HEK293 (cell line): ENCODE results near the gene ALKBH3.

Source experiments
- CTCF ChIA-PET: fragments of 350-600 bp; formaldehyde crosslinking; extraction: SDS; loops from one replicate; lab custom pipeline; 2021; ENCODE audit warnings: antibody characterized with exemption; lab: Yijun Ruan, JAX
- POLR2A ChIA-PET: fragments of 300-600 bp; formaldehyde crosslinking; extraction: SDS; loops from one replicate; lab custom pipeline; 2020; ENCODE audit warnings: antibody characterized with exemption, inconsistent platforms; lab: Yijun Ruan, JAX
- H3K27ac ChIP-seq: fragments of 200-500 bp; sonication (Bioruptor generic); 2 replicates; pipeline ENCODE4 v1.5.1; 2014; ENCODE audit warnings: low read depth, low read length, control low read depth, inconsistent platforms; ENCODE audit errors: extremely low read depth
- H3K36me3 ChIP-seq, 2 experiments: fragments of 200-500 bp in 1 of 2; sonication (Bioruptor generic) in 1 of 2; 1 replicate in 1 of 2; 2 replicates in 1 of 2; pipeline ENCODE4 v1.5.1; 2014 to 2017; ENCODE audit warnings: inconsistent platforms in 2 of 2, low read length in 2 of 2; ENCODE audit not compliant: control insufficient read depth in 2 of 2, insufficient read depth in 1 of 2
- H3K4me1 ChIP-seq: fragments of 200-500 bp; sonication (Bioruptor generic); 2 replicates; pipeline ENCODE4 v1.5.1; 2014; ENCODE audit warnings: mild to moderate bottlenecking, low read length, inconsistent platforms; ENCODE audit not compliant: control insufficient read depth, insufficient read depth
- H3K4me3 ChIP-seq: 2 replicates; pipeline ENCODE4 v1.5.1; 2011; ENCODE audit warnings: low read depth, mild to moderate bottlenecking, control low read depth, low read length, moderate library complexity
- H3K9me3 ChIP-seq: fragments of 200-500 bp; sonication (Bioruptor generic); 2 replicates; pipeline ENCODE4 v1.5.1; 2014; ENCODE audit warnings: low read depth, low read length, inconsistent platforms; ENCODE audit not compliant: control insufficient read depth, insufficient read depth
- MEIS1 ChIP-seq: sonication (generic); formaldehyde crosslinking; IDR thresholded peaks from 2 replicates; pipeline ENCODE4 v1.8.1; 2022; ENCODE audit warnings: missing genetic modification reagents, mild to moderate bottlenecking, borderline replicate concordance
- MZF1 ChIP-seq: fragments of 450-650 bp; formaldehyde crosslinking; IDR thresholded peaks from 2 replicates; pipeline ENCODE4 v1.5.1; 2017; ENCODE audit warnings: missing biosample characterization, missing genetic modification characterization, borderline replicate concordance
- RBAK ChIP-seq: fragments of 450-650 bp; formaldehyde crosslinking; IDR thresholded peaks from 2 replicates; pipeline ENCODE4 v1.5.1; 2016; ENCODE audit warnings: missing biosample characterization, missing genetic modification characterization
- YY1 ChIP-seq: fragments of 450-650 bp; formaldehyde crosslinking; IDR thresholded peaks from 2 replicates; pipeline ENCODE4 v1.5.1; 2018; ENCODE audit warnings: missing biosample characterization, missing genetic modification characterization
- ZNF146 ChIP-seq: fragments of 450-650 bp; formaldehyde crosslinking; IDR thresholded peaks from 2 replicates; pipeline ENCODE4 v1.5.1; 2016; ENCODE audit warnings: missing biosample characterization, missing genetic modification characterization
- ZNF157 ChIP-seq: fragments of 450-650 bp; formaldehyde crosslinking; IDR thresholded peaks from 2 replicates; pipeline ENCODE4 v1.5.1; 2016; ENCODE audit warnings: missing biosample characterization, missing genetic modification characterization
- ZNF19 ChIP-seq: fragments of 450-650 bp; formaldehyde crosslinking; IDR thresholded peaks from 2 replicates; pipeline ENCODE4; 2016; ENCODE audit warnings: missing biosample characterization, missing genetic modification characterization, low read depth
- ZNF302 ChIP-seq: fragments of 450-650 bp; formaldehyde crosslinking; IDR thresholded peaks from 2 replicates; pipeline ENCODE4 v1.5.1; 2016; ENCODE audit warnings: missing biosample characterization, missing genetic modification characterization, low read depth
- ZNF366 ChIP-seq: fragments of 450-650 bp; formaldehyde crosslinking; conservative IDR thresholded peaks from 2 replicates; pipeline ENCODE4 v1.5.1; 2016; ENCODE audit warnings: missing biosample characterization, missing genetic modification characterization
- ZNF530 ChIP-seq: fragments of 450-650 bp; formaldehyde crosslinking; IDR thresholded peaks from 2 replicates; pipeline ENCODE4 v1.5.1; 2016; ENCODE audit warnings: low read depth, missing biosample characterization, missing genetic modification characterization
- ZNF549 ChIP-seq: fragments of 450-650 bp; IDR thresholded peaks from 2 replicates; pipeline ENCODE4 v1.5.1; 2018; ENCODE audit warnings: missing biosample characterization, missing genetic modification characterization, mild to moderate bottlenecking, inconsistent platforms, moderate library complexity
- ZNF560 ChIP-seq: fragments of 450-650 bp; formaldehyde crosslinking; IDR thresholded peaks from 2 replicates; pipeline ENCODE4 v1.5.1; 2017; ENCODE audit warnings: missing biosample characterization, missing genetic modification characterization, borderline replicate concordance
- ZNF596 ChIP-seq: fragments of 450-650 bp; IDR thresholded peaks from 2 replicates; pipeline ENCODE4 v1.5.0; 2018; ENCODE audit warnings: missing biosample characterization, mild to moderate bottlenecking, missing genetic modification characterization, moderate library complexity
- ZNF600 ChIP-seq: fragments of 450-650 bp; formaldehyde crosslinking; IDR thresholded peaks from 2 replicates; pipeline ENCODE4 v1.5.1; 2016; ENCODE audit warnings: missing biosample characterization, missing genetic modification characterization
- ZNF610 ChIP-seq: fragments of 450-650 bp; formaldehyde crosslinking; IDR thresholded peaks from 2 replicates; pipeline ENCODE4 v1.5.1; 2016; ENCODE audit warnings: missing biosample characterization, missing genetic modification characterization, borderline replicate concordance
- ZNF624 ChIP-seq: fragments of 450-650 bp; formaldehyde crosslinking; IDR thresholded peaks from 2 replicates; pipeline ENCODE4 v1.5.1; 2017; ENCODE audit warnings: missing biosample characterization, missing genetic modification characterization
- ZNF701 ChIP-seq: fragments of 450-650 bp; formaldehyde crosslinking; IDR thresholded peaks from 2 replicates; pipeline ENCODE4 v1.5.1; 2016; ENCODE audit warnings: missing biosample characterization, missing genetic modification characterization
- ZNF785 ChIP-seq: fragments of 450-650 bp; formaldehyde crosslinking; IDR thresholded peaks from 2 replicates; pipeline ENCODE4 v1.5.1; 2016; ENCODE audit warnings: missing biosample characterization, missing genetic modification characterization
- ZNF791 ChIP-seq: fragments of 450-650 bp; formaldehyde crosslinking; IDR thresholded peaks from 2 replicates; pipeline ENCODE4 v1.5.1; 2016; ENCODE audit warnings: missing biosample characterization, missing genetic modification characterization
- ZSCAN30 ChIP-seq: fragments of 450-650 bp; IDR thresholded peaks from 2 replicates; pipeline ENCODE4 v1.5.1; 2018; ENCODE audit warnings: missing biosample characterization, mild to moderate bottlenecking, missing genetic modification characterization, moderate library complexity
- TF ChIP-seq, protein P1 (sequence below): fragments of 450-650 bp; formaldehyde crosslinking; IDR thresholded peaks from 2 replicates; pipeline ENCODE4 v1.5.1; 2016; ENCODE audit warnings: missing biosample characterization, missing genetic modification characterization
- TF ChIP-seq, protein P2 (sequence below): fragments of 450-650 bp; formaldehyde crosslinking; IDR thresholded peaks from 2 replicates; pipeline ENCODE4; 2016; ENCODE audit warnings: missing biosample characterization, missing genetic modification characterization
- TF ChIP-seq, protein P3 (sequence below): fragments of 450-650 bp; formaldehyde crosslinking; conservative IDR thresholded peaks from 2 replicates; pipeline ENCODE4 v1.5.1; 2016; ENCODE audit warnings: low read depth, missing biosample characterization, missing genetic modification characterization
- TF ChIP-seq, protein P4 (sequence below): fragments of 450-650 bp; formaldehyde crosslinking; IDR thresholded peaks from 2 replicates; pipeline ENCODE4 v1.5.1; 2016; ENCODE audit warnings: missing biosample characterization, missing genetic modification characterization

The ALKBH3 gene

DNA sequence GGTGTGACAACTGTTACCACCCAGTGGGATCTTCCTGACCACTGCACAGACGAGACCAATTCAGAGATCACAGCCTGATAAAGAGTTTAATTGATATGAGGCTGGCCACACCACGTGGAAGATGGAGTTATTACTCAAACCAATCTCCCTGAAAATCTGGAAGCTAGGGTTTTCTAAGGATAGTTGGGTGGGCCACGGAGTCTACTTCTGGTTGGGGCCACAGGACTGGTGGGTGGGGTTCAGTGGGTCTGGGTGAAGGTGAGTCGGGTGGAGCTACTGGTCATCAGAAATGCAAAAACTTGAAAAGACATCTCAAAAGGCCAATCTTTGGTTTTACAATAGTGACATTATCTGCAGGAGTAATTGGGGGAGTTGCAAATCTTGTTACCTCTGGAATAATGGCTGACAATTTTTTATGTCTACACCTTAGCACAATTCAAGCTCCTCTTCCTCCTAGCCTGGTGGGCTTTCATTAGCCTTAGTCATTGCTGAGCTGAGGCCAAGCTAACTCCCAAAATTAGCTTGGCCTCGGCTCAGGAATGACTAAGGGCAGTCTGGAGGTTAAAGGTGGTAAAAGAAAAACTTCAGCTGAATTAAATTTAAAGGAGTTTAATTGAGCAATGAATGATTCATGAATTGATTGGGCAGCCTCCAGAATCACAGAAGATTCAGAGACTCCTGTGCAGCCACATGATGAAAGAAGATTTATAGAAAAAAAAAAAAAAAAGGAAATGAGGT, 74.9 kb downstream of the ALKBH3 start (continued):
- TF ChIP-seq ZNF549 (tag by site-specific recombination) (no peak), ZNF146 (tag by site-specific recombination) (no peak), ZSCAN30 (tag by site-specific recombination) (no peak), ZNF530 (tag by site-specific recombination) (no peak), ZNF701 (no peak), ZNF610 (tag by site-specific recombination) (no peak)
- TF ChIP-seq, all 188 proteins: peak for 0

DNA sequence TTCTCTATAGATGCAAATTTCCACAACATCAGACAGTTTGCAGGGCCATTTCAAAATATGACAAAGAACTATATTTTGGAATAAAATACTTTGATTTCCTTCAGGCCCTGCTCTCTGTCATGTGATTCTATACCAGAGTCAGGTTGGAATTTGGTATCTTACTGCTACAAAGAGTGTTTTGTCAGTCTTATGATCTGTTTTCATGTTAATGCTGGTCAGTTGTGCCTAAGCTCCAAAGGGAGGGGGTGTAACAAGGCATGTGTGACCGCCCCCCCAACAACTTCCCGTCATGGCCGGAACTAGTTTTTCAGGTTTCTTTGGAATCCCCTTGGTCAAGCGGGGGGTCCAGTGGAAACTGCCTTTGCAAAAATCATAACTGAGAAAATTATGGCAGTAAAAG, 76.9 kb downstream of the ALKBH3 start:
- H3K4me3 ChIP-seq, result no peak overlapping the region
- TF ChIP-seq ZNF560 (tag by site-specific recombination) (no peak), MZF1 (tag by site-specific recombination) (no peak), MEIS1 (no peak), ZNF596 (no peak), ZNF600 (tag by site-specific recombination) (no peak), RBAK (no peak), ZNF624 (tag by site-specific recombination) (no peak), ZNF366 (tag by site-specific recombination) (no peak), ZNF791 (tag by site-specific recombination) (no peak)
- TF ChIP-seq, protein P1, sequence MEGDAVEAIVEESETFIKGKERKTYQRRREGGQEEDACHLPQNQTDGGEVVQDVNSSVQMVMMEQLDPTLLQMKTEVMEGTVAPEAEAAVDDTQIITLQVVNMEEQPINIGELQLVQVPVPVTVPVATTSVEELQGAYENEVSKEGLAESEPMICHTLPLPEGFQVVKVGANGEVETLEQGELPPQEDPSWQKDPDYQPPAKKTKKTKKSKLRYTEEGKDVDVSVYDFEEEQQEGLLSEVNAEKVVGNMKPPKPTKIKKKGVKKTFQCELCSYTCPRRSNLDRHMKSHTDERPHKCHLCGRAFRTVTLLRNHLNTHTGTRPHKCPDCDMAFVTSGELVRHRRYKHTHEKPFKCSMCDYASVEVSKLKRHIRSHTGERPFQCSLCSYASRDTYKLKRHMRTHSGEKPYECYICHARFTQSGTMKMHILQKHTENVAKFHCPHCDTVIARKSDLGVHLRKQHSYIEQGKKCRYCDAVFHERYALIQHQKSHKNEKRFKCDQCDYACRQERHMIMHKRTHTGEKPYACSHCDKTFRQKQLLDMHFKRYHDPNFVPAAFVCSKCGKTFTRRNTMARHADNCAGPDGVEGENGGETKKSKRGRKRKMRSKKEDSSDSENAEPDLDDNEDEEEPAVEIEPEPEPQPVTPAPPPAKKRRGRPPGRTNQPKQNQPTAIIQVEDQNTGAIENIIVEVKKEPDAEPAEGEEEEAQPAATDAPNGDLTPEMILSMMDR (tag by site-specific recombination), result no peak
- TF ChIP-seq, protein P2, sequence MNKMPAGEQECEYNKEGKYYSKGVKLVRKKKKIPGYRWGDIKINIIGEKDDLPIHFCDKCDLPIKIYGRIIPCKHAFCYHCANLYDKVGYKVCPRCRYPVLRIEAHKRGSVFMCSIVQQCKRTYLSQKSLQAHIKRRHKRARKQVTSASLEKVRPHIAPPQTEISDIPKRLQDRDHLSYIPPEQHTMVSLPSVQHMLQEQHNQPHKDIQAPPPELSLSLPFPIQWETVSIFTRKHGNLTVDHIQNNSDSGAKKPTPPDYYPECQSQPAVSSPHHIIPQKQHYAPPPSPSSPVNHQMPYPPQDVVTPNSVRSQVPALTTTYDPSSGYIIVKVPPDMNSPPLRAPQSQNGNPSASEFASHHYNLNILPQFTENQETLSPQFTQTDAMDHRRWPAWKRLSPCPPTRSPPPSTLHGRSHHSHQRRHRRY (tag by site-specific recombination), result no peak
- ChIA-PET POLR2A (no interaction called here), CTCF (interaction anchor here (3.6 kb wide), 1 partner anchor 13 kb away, joined by 18 read pairs; no protein-coding TSS in a partner anchor)
- no peaks in the 10 kb centered on the region for H3K36me3 ChIP-seq
- no peaks in the 10 kb centered on the region for H3K9me3 ChIP-seq
- H3K4me1 ChIP-seq, result no peaks in the 10 kb centered on the region
- H3K27ac ChIP-seq, result no peak overlapping the region

DNA sequence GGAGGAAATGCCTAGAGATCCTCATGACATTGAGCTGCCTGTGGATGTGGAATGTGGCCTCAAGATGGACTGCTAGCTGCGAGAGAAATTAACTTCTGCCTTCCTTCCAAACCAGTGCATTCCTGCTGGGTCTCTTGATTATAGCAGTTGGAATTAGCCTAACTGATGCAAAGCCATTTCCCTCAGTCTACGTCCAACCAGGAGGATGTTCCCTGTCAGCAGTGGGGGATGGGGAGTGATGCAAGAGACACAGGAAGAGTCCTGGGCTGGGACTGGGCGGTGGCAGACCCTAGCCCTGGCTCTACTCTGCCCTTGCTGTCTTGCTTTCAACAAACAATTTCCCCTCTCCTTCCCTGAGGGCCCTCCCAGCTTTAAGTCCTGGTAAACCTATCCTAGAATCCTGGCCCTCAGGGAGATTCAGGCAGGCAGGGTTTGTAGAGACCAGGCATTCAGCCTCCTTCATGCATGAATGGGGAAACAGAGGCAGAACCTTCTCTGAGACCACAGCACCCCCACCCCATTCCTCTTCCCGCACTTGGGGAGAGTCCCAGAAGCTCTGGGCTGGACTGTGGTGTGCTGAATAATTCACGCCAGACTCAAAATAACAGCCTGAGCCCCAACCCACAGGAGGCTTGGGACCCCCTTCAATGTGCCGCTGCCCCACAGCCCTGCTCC, 78.8 kb downstream of the ALKBH3 start:
- Histone ChIP-seq H3K9me3 (no peaks in the 10 kb centered on the region), H3K4me1 (no peaks in the 10 kb centered on the region), H3K27ac (no peak overlapping the region), H3K4me3 (no peak overlapping the region), H3K36me3 (no peaks in the 10 kb centered on the region)
- ChIA-PET CTCF (interaction anchor here (1.1 kb wide), 1 partner anchor 14 kb away, joined by 4 read pairs; no protein-coding TSS in a partner anchor), POLR2A (no interaction called here)
- TF ChIP-seq, protein P3, sequence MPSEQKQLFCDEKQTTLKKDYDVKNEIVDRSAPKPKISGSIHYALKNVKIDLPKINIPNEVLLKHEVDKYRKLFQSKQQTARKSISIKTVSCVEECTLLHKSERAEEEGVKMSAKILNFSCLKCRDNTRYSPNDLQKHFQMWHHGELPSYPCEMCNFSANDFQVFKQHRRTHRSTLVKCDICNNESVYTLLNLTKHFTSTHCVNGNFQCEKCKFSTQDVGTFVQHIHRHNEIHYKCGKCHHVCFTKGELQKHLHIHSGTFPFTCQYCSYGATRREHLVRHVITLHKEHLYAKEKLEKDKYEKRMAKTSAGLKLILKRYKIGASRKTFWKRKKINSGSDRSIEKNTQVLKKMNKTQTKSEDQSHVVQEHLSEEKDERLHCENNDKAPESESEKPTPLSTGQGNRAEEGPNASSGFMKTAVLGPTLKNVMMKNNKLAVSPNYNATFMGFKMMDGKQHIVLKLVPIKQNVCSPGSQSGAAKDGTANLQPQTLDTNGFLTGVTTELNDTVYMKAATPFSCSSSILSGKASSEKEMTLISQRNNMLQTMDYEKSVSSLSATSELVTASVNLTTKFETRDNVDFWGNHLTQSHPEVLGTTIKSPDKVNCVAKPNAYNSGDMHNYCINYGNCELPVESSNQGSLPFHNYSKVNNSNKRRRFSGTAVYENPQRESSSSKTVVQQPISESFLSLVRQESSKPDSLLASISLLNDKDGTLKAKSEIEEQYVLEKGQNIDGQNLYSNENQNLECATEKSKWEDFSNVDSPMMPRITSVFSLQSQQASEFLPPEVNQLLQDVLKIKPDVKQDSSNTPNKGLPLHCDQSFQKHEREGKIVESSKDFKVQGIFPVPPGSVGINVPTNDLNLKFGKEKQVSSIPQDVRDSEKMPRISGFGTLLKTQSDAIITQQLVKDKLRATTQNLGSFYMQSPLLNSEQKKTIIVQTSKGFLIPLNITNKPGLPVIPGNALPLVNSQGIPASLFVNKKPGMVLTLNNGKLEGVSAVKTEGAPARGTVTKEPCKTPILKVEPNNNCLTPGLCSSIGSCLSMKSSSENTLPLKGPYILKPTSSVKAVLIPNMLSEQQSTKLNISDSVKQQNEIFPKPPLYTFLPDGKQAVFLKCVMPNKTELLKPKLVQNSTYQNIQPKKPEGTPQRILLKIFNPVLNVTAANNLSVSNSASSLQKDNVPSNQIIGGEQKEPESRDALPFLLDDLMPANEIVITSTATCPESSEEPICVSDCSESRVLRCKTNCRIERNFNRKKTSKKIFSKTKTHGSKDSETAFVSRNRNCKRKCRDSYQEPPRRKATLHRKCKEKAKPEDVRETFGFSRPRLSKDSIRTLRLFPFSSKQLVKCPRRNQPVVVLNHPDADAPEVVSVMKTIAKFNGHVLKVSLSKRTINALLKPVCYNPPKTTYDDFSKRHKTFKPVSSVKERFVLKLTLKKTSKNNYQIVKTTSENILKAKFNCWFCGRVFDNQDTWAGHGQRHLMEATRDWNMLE, result no peak
- no peak for TF ChIP-seq ZNF157 (tag by site-specific recombination)
- TF ChIP-seq ZNF302, result no peak
- TF ChIP-seq ZNF785, result no peak
- TF ChIP-seq YY1, result no peak
- no peak for TF ChIP-seq ZNF560 (tag by site-specific recombination)
- TF ChIP-seq ZNF19 (tag by site-specific recombination), result no peak
- TF ChIP-seq, protein P4, sequence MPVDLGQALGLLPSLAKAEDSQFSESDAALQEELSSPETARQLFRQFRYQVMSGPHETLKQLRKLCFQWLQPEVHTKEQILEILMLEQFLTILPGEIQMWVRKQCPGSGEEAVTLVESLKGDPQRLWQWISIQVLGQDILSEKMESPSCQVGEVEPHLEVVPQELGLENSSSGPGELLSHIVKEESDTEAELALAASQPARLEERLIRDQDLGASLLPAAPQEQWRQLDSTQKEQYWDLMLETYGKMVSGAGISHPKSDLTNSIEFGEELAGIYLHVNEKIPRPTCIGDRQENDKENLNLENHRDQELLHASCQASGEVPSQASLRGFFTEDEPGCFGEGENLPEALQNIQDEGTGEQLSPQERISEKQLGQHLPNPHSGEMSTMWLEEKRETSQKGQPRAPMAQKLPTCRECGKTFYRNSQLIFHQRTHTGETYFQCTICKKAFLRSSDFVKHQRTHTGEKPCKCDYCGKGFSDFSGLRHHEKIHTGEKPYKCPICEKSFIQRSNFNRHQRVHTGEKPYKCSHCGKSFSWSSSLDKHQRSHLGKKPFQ (tag by site-specific recombination), result no peak
